GM18867 (cell line): ENCODE measurements around the gene CCDC144A.
"Not testable (repeated sequence)": the region's sequence is repeated elsewhere in the genome, so short reads cannot be mapped to it uniquely, and the experiment has no call there.

Source experiments
- ATAC-seq: cut with Tn5 transposase; IDR thresholded peaks from one replicate; pipeline ENCODE4 v1.9.1; 2021; ENCODE audit warnings: mild to moderate bottlenecking, moderate library complexity; ENCODE audit not compliant: unreplicated experiment

CCDC144A gene

DNA sequence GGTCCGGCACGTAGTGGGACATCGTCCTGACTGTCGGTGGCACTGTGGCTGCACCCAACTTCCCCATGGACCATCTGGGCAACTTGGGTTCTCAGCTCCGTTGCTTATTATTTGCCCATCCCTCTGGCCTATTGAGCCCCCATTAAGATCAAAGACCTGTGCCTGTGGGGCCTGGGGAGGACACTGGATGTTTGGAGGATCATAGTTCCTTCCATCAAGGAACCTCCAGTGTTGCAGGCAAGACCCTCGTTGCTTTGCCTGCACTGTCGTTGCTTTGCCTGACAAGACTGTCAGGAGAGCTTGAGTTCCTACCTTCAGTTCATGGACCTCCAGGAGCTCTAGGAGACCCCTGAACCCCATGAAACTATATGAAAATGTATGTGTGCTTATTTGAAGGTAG, 127.2 kb downstream of the CCDC144A start:
- ATAC-seq, result no peak

DNA sequence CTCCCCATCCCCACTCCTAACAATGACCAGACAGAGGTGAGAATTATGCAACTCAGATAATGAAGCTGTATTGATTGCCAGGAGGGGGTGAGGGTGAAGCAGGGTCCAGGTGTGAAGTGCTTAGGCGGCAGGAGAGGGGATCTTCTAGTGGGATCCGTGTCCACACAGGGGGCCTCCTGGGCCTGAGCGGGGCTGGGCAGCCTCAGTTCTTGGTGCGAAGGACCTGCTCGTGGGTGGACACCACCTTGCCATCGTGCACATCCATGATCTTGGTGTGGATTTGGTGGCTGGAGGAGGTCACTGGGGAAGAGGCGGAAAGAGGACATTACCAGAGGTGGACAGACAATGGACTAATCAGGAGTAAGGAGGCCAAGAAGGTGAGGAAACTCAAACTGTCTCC, 127.9 kb downstream of the CCDC144A start:
- not testable (repeated sequence) for ATAC-seq

DNA sequence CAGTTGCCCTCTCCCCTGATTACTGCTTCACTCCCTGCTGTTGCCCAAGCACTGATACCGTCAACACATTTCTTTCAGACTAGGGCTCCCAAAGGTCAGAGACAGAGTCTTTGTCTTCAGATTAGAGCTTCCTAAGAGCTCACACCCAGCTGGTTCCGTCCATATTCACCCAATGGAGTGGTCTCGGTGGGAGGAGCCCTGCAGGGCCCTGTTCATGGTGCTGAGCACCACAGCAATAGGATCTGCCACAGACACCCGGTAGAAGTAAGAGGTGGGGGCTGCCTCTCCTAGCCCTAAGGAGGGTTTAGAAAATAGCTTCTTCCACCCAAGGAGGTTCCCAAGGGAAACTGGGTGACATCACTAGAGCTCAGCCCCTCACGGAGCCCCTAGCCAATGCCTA, 128.3 kb downstream of the CCDC144A start:
- ATAC-seq, result no peak

DNA sequence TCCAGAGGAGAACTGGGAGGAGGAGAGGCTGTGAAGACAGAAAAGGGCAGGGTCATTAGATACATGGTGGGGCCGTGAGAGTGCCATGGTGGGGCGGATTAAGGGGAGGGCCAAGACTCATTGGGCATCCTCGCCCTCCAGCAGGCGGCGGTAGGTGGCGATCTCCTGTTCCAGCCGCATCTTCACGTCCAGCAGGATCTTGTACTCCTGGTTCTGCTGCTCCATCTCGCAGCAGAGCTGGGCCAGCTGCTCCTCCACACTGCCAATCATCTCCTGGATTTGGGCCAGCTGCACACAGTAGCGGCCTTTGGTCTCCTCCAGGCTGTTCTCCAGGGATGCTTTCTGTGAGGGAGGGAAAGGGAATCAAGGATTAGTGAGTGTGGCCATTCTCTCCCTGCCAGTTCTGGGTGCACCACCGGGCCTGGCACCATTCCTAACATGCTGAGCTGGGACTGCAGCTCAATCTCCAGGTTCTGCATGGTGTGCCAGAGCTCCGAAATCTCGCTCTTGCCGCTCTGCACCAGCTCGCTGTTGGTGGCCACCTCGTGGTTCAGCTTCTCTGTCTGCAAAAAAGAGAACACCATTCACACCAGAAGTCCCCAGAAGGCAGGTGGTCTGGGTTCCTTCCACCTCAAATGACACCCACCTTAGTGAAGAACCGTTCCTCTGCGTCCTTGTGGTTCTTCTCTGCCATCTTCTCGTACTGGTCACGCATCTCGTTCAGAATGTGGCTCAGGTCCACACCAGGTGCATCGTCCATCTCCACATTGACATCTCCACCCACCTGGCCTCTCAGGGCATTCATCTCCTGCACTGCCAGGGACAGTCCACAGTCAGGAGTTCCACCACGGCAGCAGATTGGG, 129.0 kb downstream of the CCDC144A start:
- no peak for ATAC-seq

DNA sequence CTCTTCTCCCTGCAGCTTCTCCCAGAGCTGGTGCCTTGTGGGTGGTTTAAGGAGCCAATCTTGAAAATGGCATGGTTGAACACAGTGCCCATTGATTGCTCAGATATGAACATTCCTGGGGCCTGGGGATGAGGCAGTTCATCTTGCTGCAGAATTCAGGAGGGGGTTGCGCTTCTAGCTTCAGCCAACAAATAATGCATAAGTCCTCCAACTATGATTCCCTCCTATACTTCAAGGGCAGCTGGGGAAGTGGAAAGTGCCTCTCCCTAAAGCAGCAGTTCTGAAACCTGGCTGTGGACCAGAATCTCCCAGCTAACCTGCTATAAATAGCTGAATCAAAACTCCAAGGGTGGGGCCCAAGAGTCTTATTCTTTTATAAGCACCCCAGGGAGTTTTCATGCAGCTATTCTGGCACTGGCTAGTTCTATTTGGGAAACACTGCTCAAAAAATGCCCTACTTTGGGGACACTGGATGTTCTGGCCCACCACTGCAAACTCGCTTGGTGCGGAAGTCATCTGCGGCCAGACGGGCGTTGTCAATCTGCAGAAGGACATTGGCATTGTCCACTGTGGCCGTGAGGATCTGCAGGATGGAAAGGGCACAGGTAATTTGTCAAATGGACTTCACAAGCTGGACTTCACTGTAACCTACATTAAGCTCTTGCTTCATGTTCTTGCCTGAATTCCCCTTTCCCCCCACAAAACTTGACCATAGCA, 130.3 kb downstream of the CCDC144A start:
- no peak for ATAC-seq

DNA sequence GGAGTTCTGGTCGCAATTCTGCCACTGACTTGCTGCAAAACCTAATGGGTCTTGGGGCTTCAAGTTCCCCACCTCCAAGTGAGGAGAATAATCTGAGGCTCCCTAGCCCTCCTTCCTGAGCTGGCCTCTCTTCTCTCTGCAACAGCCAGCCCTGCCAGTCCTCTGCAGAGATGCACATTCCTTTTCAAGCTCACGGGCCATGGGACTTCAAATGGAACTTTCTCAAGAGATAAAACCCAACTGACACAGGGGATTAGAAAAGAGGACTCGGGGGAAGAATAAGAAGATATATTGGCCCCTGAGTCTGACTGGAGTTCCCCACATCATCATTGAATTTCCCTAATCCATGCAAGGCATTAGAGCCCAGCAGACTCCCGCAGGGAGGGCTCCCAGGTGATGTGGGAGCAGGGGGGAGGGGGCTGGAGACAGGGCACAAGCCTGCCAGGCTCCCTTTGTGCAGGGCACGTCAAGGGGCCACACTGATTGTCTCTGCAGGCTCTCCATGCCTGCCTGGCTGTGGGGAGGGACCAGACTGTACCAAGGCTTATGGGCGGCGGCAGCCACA, 131.0 kb downstream of the CCDC144A start:
- no peak for ATAC-seq

DNA sequence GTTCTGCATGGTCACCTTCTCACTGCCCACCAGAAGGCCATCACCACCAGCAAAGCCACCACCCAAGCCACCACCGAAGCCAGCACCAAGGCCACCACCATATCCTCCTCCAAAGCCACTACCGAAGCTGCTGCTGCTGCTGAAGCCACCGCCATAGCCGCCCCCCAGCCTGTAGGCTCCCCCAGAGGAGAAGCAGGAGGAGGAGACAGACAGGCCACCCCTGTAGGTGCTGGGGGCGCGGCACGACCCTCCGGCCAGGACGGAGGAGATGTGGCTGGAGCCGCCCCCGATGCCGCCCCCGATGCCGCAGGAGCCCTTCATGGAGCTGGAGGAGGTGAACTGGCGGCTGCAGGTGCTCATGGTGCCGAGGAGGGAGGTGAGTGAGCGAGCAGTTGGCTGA, 132.1 kb downstream of the CCDC144A start:
- not testable (repeated sequence) for ATAC-seq

DNA sequence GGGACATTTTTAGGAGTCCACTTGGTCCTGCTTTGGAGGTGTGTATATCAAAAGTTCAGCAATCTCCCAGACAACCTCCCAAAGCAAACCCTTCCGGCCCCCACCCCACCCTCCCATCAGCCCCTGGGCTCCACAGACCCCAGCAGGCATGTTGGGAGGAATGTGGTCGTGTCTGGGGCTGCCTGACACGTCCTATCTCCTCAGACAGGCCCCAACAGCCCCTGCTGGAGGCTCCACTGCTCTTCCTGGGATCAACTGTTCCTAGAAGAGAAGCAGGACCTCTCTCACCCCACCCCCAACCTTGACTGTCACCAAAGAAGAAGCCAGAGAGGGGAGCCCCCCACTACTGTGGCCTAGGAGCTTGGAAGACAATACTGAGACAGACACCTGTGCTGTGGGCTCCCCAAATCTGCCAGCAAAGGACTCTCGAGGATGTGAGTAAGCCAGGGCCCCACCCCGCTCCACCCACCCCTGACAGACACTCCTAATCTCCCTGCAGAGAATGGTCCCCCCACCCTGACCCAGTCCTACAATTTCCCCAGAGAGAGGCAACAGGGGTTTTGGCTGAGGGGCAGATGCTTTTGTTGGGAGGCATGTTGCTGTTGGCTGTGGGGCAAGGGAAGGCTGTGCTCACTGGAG, 133.8 kb downstream of the CCDC144A start:
- not testable (repeated sequence) for ATAC-seq
